HEK293 (cell line): ENCODE results near the gene S1PR2.

ENCODE experiments used
- CTCF ChIA-PET: fragments of 350-600 bp; formaldehyde crosslinking; extraction: SDS; loops from one replicate; lab custom pipeline; 2021; ENCODE audit warnings: antibody characterized with exemption; lab: Yijun Ruan, JAX
- POLR2A ChIA-PET: fragments of 300-600 bp; formaldehyde crosslinking; extraction: SDS; loops from one replicate; lab custom pipeline; 2020; ENCODE audit warnings: antibody characterized with exemption, inconsistent platforms; lab: Yijun Ruan, JAX
- H3K27ac ChIP-seq: fragments of 200-500 bp; sonication (Bioruptor generic); 2 replicates; pipeline ENCODE4 v1.5.1; 2014; ENCODE audit warnings: low read depth, low read length, control low read depth, inconsistent platforms; ENCODE audit errors: extremely low read depth
- H3K36me3 ChIP-seq, 2 experiments: fragments of 200-500 bp in 1 of 2; sonication (Bioruptor generic) in 1 of 2; 1 replicate in 1 of 2; 2 replicates in 1 of 2; pipeline ENCODE4 v1.5.1; 2014 to 2017; ENCODE audit warnings: inconsistent platforms in 2 of 2, low read length in 2 of 2; ENCODE audit not compliant: control insufficient read depth in 2 of 2, insufficient read depth in 1 of 2
- H3K4me1 ChIP-seq: fragments of 200-500 bp; sonication (Bioruptor generic); 2 replicates; pipeline ENCODE4 v1.5.1; 2014; ENCODE audit warnings: mild to moderate bottlenecking, low read length, inconsistent platforms; ENCODE audit not compliant: control insufficient read depth, insufficient read depth
- H3K4me3 ChIP-seq: 2 replicates; pipeline ENCODE4 v1.5.1; 2011; ENCODE audit warnings: low read depth, mild to moderate bottlenecking, control low read depth, low read length, moderate library complexity
- H3K9me3 ChIP-seq: fragments of 200-500 bp; sonication (Bioruptor generic); 2 replicates; pipeline ENCODE4 v1.5.1; 2014; ENCODE audit warnings: low read depth, low read length, inconsistent platforms; ENCODE audit not compliant: control insufficient read depth, insufficient read depth
- BCL11B ChIP-seq: fragments of 450-650 bp; formaldehyde crosslinking; IDR thresholded peaks from 2 replicates; pipeline ENCODE4 v1.5.1; 2016; ENCODE audit warnings: low read depth, missing biosample characterization, missing genetic modification characterization
- HOXA7 ChIP-seq: sonication (generic); formaldehyde crosslinking; IDR thresholded peaks from 2 replicates; pipeline ENCODE4 v1.8.1; 2022; ENCODE audit warnings: missing genetic modification reagents, borderline replicate concordance
- KLF16 ChIP-seq: fragments of 450-650 bp; formaldehyde crosslinking; IDR thresholded peaks from 2 replicates; pipeline ENCODE4 v1.5.1; 2017; ENCODE audit warnings: missing biosample characterization, missing genetic modification characterization
- OVOL3 ChIP-seq: fragments of 450-650 bp; formaldehyde crosslinking; IDR thresholded peaks from 2 replicates; pipeline ENCODE4 v1.5.1; 2016; ENCODE audit warnings: missing biosample characterization, missing genetic modification characterization
- SALL2 ChIP-seq: fragments of 450-650 bp; formaldehyde crosslinking; IDR thresholded peaks from 2 replicates; pipeline ENCODE4 v1.5.0; 2017; ENCODE audit warnings: missing biosample characterization, mild to moderate bottlenecking, missing genetic modification characterization, borderline replicate concordance
- SETDB1 ChIP-seq: IDR thresholded peaks from one replicate; pipeline ENCODE4 v1.6.1; 2017; ENCODE audit warnings: mild to moderate bottlenecking, low read length, moderate library complexity, mixed read lengths; ENCODE audit not compliant: insufficient read length
- TRIM28 ChIP-seq: IDR thresholded peaks from 2 replicates; pipeline ENCODE4 v1.6.1; 2011; ENCODE audit warnings: low read length, control low read depth, borderline replicate concordance
- YY2 ChIP-seq: fragments of 450-650 bp; formaldehyde crosslinking; IDR thresholded peaks from 2 replicates; pipeline ENCODE4 v1.5.1; 2016; ENCODE audit warnings: missing biosample characterization, missing genetic modification characterization
- ZBTB20 ChIP-seq: fragments of 450-650 bp; formaldehyde crosslinking; IDR thresholded peaks from 2 replicates; pipeline ENCODE4 v1.5.1; 2016; ENCODE audit warnings: missing biosample characterization, missing genetic modification characterization
- ZNF10 ChIP-seq: fragments of 450-650 bp; formaldehyde crosslinking; IDR thresholded peaks from 2 replicates; pipeline ENCODE4 v1.5.1; 2017; ENCODE audit warnings: missing biosample characterization, missing genetic modification characterization
- ZNF211 ChIP-seq: fragments of 450-650 bp; formaldehyde crosslinking; IDR thresholded peaks from 2 replicates; pipeline ENCODE4 v1.5.1; 2016; ENCODE audit warnings: low read depth, missing biosample characterization, missing genetic modification characterization
- ZNF292 ChIP-seq: fragments of 450-650 bp; formaldehyde crosslinking; IDR thresholded peaks from 2 replicates; pipeline ENCODE4 v1.5.1; 2016; ENCODE audit warnings: low read depth, missing biosample characterization, missing genetic modification characterization, borderline replicate concordance
- ZNF560 ChIP-seq: fragments of 450-650 bp; formaldehyde crosslinking; IDR thresholded peaks from 2 replicates; pipeline ENCODE4 v1.5.1; 2017; ENCODE audit warnings: missing biosample characterization, missing genetic modification characterization, borderline replicate concordance
- ZNF624 ChIP-seq: fragments of 450-650 bp; formaldehyde crosslinking; IDR thresholded peaks from 2 replicates; pipeline ENCODE4 v1.5.1; 2017; ENCODE audit warnings: missing biosample characterization, missing genetic modification characterization
- ZNF664 ChIP-seq: fragments of 450-650 bp; formaldehyde crosslinking; IDR thresholded peaks from 2 replicates; pipeline ENCODE4 v1.5.1; 2016; ENCODE audit warnings: missing biosample characterization, missing genetic modification characterization
- ZNF747 ChIP-seq: fragments of 450-650 bp; formaldehyde crosslinking; IDR thresholded peaks from 2 replicates; pipeline ENCODE4 v1.5.1; 2016; ENCODE audit warnings: missing biosample characterization, missing genetic modification characterization
- ZXDB ChIP-seq: fragments of 450-650 bp; formaldehyde crosslinking; IDR thresholded peaks from 2 replicates; pipeline ENCODE4 v1.5.1; 2016; ENCODE audit warnings: missing biosample characterization, missing genetic modification characterization
- TF ChIP-seq, protein P1 (sequence below): fragments of 450-650 bp; formaldehyde crosslinking; IDR thresholded peaks from 2 replicates; pipeline ENCODE4 v1.5.1; 2016; ENCODE audit warnings: missing biosample characterization, missing genetic modification characterization
- TF ChIP-seq, protein P2 (sequence below): fragments of 450-650 bp; formaldehyde crosslinking; IDR thresholded peaks from 2 replicates; pipeline ENCODE4 v1.5.1; 2017; ENCODE audit warnings: missing biosample characterization, missing genetic modification characterization
- TF ChIP-seq, protein P3 (sequence below): fragments of 450-650 bp; formaldehyde crosslinking; conservative IDR thresholded peaks from 2 replicates; pipeline ENCODE4 v1.5.1; 2016; ENCODE audit warnings: low read depth, missing biosample characterization, missing genetic modification characterization
- TF ChIP-seq, protein P4 (sequence below): fragments of 450-650 bp; formaldehyde crosslinking; IDR thresholded peaks from 2 replicates; pipeline ENCODE4 v1.5.1; 2016; ENCODE audit warnings: missing biosample characterization, missing genetic modification characterization
- TF ChIP-seq, protein P5 (sequence below): fragments of 450-650 bp; formaldehyde crosslinking; optimal IDR thresholded peaks from 2 replicates; pipeline ENCODE3; 2016; ENCODE audit warnings: missing biosample characterization, mild to moderate bottlenecking, missing genetic modification characterization
- TF ChIP-seq, protein P6 (sequence below): fragments of 450-650 bp; formaldehyde crosslinking; IDR thresholded peaks from 2 replicates; pipeline ENCODE4 v1.5.1; 2016; ENCODE audit warnings: missing biosample characterization, missing genetic modification characterization

The S1PR2 gene

DNA sequence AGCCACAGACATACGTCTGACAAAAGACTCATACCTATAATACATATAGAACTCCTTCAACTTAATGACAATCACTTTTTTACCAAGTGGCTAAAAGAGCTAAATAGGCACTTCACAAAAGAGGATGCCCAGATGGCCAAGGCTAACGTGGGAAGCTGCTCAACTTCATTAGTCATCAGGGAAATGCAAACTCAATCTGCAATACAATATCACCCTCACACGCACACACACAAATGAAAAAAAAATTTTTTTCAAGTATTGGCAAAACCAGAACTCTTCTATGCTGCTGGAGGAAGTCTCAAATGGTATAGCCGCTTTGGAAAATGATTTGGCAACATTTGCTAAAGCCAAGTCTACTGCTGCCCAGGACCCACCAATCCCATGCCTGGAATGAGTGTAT is 21.8 kb downstream of the S1PR2 start:
- H3K36me3 ChIP-seq = no peaks in the 10 kb centered on the region
- CTCF ChIA-PET = interaction anchor here (0.7 to 2.1 kb wide), 4 partner anchors 10 to 452 kb away, joined by 3 to 11 read pairs (median 4); no protein-coding TSS in a partner anchor
- H3K4me1 ChIP-seq = no peaks in the 10 kb centered on the region
- no peak overlapping the region for H3K4me3 ChIP-seq
- TF ChIP-seq TRIM28 (no peak), ZBTB20 (tag by site-specific recombination) (no peak), HOXA7 (CRISPR knock-in tag) (no peak), ZNF664 (tag by site-specific recombination) (no peak), ZNF10 (no peak), SETDB1 (no peak), ZNF292 (tag by site-specific recombination) (no peak), ZNF211 (tag by site-specific recombination) (no peak), SALL2 (tag by site-specific recombination) (no peak), ZNF624 (tag by site-specific recombination) (no peak)
- TF ChIP-seq, protein P1, sequence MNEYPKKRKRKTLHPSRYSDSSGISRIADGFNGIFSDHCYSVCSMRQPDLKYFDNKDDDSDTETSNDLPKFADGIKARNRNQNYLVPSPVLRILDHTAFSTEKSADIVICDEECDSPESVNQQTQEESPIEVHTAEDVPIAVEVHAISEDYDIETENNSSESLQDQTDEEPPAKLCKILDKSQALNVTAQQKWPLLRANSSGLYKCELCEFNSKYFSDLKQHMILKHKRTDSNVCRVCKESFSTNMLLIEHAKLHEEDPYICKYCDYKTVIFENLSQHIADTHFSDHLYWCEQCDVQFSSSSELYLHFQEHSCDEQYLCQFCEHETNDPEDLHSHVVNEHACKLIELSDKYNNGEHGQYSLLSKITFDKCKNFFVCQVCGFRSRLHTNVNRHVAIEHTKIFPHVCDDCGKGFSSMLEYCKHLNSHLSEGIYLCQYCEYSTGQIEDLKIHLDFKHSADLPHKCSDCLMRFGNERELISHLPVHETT = no peak
- TF ChIP-seq, protein P2, sequence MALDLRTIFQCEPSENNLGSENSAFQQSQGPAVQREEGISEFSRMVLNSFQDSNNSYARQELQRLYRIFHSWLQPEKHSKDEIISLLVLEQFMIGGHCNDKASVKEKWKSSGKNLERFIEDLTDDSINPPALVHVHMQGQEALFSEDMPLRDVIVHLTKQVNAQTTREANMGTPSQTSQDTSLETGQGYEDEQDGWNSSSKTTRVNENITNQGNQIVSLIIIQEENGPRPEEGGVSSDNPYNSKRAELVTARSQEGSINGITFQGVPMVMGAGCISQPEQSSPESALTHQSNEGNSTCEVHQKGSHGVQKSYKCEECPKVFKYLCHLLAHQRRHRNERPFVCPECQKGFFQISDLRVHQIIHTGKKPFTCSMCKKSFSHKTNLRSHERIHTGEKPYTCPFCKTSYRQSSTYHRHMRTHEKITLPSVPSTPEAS (tag by site-specific recombination) = no peak
- TF ChIP-seq, protein P3, sequence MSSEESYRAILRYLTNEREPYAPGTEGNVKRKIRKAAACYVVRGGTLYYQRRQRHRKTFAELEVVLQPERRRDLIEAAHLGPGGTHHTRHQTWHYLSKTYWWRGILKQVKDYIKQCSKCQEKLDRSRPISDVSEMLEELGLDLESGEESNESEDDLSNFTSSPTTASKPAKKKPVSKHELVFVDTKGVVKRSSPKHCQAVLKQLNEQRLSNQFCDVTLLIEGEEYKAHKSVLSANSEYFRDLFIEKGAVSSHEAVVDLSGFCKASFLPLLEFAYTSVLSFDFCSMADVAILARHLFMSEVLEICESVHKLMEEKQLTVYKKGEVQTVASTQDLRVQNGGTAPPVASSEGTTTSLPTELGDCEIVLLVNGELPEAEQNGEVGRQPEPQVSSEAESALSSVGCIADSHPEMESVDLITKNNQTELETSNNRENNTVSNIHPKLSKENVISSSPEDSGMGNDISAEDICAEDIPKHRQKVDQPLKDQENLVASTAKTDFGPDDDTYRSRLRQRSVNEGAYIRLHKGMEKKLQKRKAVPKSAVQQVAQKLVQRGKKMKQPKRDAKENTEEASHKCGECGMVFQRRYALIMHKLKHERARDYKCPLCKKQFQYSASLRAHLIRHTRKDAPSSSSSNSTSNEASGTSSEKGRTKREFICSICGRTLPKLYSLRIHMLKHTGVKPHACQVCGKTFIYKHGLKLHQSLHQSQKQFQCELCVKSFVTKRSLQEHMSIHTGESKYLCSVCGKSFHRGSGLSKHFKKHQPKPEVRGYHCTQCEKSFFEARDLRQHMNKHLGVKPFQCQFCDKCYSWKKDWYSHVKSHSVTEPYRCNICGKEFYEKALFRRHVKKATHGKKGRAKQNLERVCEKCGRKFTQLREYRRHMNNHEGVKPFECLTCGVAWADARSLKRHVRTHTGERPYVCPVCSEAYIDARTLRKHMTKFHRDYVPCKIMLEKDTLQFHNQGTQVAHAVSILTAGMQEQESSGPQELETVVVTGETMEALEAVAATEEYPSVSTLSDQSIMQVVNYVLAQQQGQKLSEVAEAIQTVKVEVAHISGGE = no peak
- TF ChIP-seq, protein P4, sequence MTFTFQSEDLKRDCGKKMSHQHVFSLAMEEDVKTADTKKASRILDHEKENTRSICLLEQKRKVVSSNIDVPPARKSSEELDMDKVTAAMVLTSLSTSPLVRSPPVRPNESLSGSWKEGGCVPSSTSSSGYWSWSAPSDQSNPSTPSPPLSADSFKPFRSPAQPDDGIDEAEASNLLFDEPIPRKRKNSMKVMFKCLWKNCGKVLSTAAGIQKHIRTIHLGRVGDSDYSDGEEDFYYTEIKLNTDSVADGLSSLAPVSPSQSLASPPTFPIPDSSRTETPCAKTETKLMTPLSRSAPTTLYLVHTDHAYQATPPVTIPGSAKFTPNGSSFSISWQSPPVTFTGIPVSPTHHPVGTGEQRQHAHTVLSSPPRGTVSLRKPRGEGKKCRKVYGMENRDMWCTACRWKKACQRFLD (tag by site-specific recombination) = no peak
- TF ChIP-seq, protein P5, sequence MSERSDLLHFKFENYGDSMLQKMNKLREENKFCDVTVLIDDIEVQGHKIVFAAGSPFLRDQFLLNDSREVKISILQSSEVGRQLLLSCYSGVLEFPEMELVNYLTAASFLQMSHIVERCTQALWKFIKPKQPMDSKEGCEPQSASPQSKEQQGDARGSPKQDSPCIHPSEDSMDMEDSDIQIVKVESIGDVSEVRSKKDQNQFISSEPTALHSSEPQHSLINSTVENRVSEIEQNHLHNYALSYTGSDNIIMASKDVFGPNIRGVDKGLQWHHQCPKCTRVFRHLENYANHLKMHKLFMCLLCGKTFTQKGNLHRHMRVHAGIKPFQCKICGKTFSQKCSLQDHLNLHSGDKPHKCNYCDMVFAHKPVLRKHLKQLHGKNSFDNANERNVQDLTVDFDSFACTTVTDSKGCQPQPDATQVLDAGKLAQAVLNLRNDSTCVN (tag by site-specific recombination) = no peak
- POLR2A ChIA-PET = interaction anchor here (0.8 kb wide), 1 partner anchor 15 kb away, joined by 3 read pairs; the partner anchor contains the start of gene DNMT1
- H3K9me3 ChIP-seq = no peaks in the 10 kb centered on the region
- H3K27ac ChIP-seq = no peak overlapping the region

DNA sequence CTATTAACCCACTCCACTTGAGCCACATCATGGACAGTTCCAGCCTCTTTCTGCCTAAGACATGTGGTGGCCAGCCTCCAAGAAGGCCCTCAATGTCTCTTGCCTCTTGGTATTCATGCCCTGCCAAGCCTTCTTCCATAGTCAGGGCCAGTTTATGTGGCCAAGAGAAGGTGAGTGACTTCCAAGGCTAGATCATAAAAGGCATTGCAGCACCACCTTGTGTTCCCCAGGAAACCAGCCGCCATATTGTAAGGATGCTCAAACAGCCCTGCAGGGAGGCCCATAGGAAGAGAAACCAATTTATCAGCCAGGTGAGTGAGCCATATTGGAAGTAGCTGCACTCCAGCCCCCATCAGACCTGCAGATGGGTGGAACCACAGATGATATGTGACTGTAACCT is 24.1 kb downstream of the S1PR2 start:
- Histone ChIP-seq H3K4me1 (no peaks in the 10 kb centered on the region), H3K9me3 (no peaks in the 10 kb centered on the region), H3K27ac (no peak overlapping the region), H3K36me3 (no peaks in the 10 kb centered on the region), H3K4me3 (no peak overlapping the region)
- TF ChIP-seq BCL11B (no peak), ZXDB (no peak), ZNF560 (tag by site-specific recombination) (no peak), YY2 (tag by site-specific recombination) (no peak), ZNF747 (tag by site-specific recombination) (no peak), OVOL3 (tag by site-specific recombination) (no peak), ZNF10 (no peak), KLF16 (tag by site-specific recombination) (no peak)
- TF ChIP-seq, protein P6, sequence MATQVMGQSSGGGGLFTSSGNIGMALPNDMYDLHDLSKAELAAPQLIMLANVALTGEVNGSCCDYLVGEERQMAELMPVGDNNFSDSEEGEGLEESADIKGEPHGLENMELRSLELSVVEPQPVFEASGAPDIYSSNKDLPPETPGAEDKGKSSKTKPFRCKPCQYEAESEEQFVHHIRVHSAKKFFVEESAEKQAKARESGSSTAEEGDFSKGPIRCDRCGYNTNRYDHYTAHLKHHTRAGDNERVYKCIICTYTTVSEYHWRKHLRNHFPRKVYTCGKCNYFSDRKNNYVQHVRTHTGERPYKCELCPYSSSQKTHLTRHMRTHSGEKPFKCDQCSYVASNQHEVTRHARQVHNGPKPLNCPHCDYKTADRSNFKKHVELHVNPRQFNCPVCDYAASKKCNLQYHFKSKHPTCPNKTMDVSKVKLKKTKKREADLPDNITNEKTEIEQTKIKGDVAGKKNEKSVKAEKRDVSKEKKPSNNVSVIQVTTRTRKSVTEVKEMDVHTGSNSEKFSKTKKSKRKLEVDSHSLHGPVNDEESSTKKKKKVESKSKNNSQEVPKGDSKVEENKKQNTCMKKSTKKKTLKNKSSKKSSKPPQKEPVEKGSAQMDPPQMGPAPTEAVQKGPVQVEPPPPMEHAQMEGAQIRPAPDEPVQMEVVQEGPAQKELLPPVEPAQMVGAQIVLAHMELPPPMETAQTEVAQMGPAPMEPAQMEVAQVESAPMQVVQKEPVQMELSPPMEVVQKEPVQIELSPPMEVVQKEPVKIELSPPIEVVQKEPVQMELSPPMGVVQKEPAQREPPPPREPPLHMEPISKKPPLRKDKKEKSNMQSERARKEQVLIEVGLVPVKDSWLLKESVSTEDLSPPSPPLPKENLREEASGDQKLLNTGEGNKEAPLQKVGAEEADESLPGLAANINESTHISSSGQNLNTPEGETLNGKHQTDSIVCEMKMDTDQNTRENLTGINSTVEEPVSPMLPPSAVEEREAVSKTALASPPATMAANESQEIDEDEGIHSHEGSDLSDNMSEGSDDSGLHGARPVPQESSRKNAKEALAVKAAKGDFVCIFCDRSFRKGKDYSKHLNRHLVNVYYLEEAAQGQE = no peak
- POLR2A ChIA-PET = interaction anchor here (1.8 kb wide), 1 partner anchor 12 kb away, joined by 5 read pairs; the partner anchor contains the start of gene DNMT1
- CTCF ChIA-PET = no interaction called here
